K562 (cell line): ENCODE results near the gene ROR2. TPM values are rescaled to one million over a fixed set of nuclear protein-coding genes. Genes with fewer than 3 reads are reported as not detected.

ENCODE experiments used
- ATAC-seq: fragments of 200-7000 bp; cut with Tn5 transposase; 3 replicates; pipeline ENCODE4 v1.9.1; 2020; ENCODE audit warnings: moderate library complexity
- BruUV-seq: library from RNA; stranded (reverse); fragments of 400-500 nt; replicated peaks from 2 replicates; lab custom pipeline; 2021; lab: Mats Ljungman, UMichigan
- CTCF ChIA-PET: fragments of 300-600 bp; formaldehyde crosslinking; extraction: SDS; loops from one replicate; lab custom pipeline; 2021; ENCODE audit warnings: low intra/inter-chr PET ratio; lab: Yijun Ruan, JAX
- POLR2A ChIA-PET: fragments of 300-600, 350-650 bp; sonication (Branson Sonifier 250); formaldehyde crosslinking; extraction: SDS; loops from one replicate; lab custom pipeline; 2021; ENCODE audit warnings: antibody characterized with exemption, inconsistent platforms; lab: Yijun Ruan, JAX
- DNase-seq, 4 experiments: peaks; one replicate each; pipeline versions ENCODE4 v3.0.0 to v3.0.0-alpha.2; 2011 to 2018; ENCODE audit warnings: low spot score in 3 of 4, mixed read lengths in 3 of 4; ENCODE audit errors: extremely low read depth in 1 of 4
- FAIRE-seq: peaks from 2 replicates; lab custom pipeline; 2011; peaks lifted over from hg19 to GRCh38; lab: Jason Lieb, UNC
- H2AFZ ChIP-seq: 2 replicates; pipeline ENCODE4 v1.6.0; 2011; ENCODE audit warnings: low read depth, low read length, control low read depth, inconsistent platforms
- H3K27ac ChIP-seq: fragments of 200-600 bp; 3 replicates; pipeline ENCODE4 v1.8.0; 2011; ENCODE audit warnings: low read depth, mild to moderate bottlenecking, control low read depth, inconsistent platforms, low read length, moderate library complexity, mixed read lengths; ENCODE audit errors: extremely low read depth
- H3K27me3 ChIP-seq, 2 experiments: fragments of 300-600 bp in 1 of 2; 2 replicates in 1 of 2; 3 replicates in 1 of 2; pipeline versions ENCODE4 v1.6.0 to v1.8.0; 2011; ENCODE audit warnings: inconsistent platforms in 2 of 2, low read length in 2 of 2, mild to moderate bottlenecking in 1 of 2, mixed read lengths in 1 of 2, moderate library complexity in 1 of 2; ENCODE audit not compliant: control insufficient read depth in 2 of 2, insufficient read depth in 2 of 2
- H3K36me3 ChIP-seq: fragments of 300-600 bp; 3 replicates; pipeline ENCODE4 v1.8.0; 2011; ENCODE audit warnings: mild to moderate bottlenecking, low read length, inconsistent platforms; ENCODE audit not compliant: control insufficient read depth, insufficient read depth
- H3K4me1 ChIP-seq, 2 experiments: fragments of 200-600 bp in 1 of 2; replicated peaks in 1 of 2; 2 replicates in 1 of 2; 3 replicates in 1 of 2; pipeline versions ENCODE4 v1.5.1 to v1.8.0; 2011; ENCODE audit warnings: inconsistent platforms in 2 of 2, low read length in 2 of 2, mild to moderate bottlenecking in 1 of 2, mixed read lengths in 1 of 2, moderate library complexity in 1 of 2; ENCODE audit not compliant: control insufficient read depth in 2 of 2, insufficient read depth in 2 of 2
- H3K4me2 ChIP-seq: 2 replicates; pipeline ENCODE4 v1.6.1; 2011; ENCODE audit warnings: low read length, control low read depth, inconsistent platforms, mixed read lengths; ENCODE audit not compliant: insufficient read depth
- H3K4me3 ChIP-seq: fragments of 200-600 bp; sonication (generic), shearing (Covaris generic); 2 replicates; pipeline ENCODE4 v1.5.1; 2016; ENCODE audit warnings: control low read depth, inconsistent platforms
- H3K79me2 ChIP-seq: fragments of 200-600 bp; 3 replicates; pipeline ENCODE4 v1.8.0; 2011; ENCODE audit warnings: low read length, inconsistent platforms; ENCODE audit not compliant: control insufficient read depth, insufficient read depth
- H3K9ac ChIP-seq, 2 experiments: 2 replicates each; pipeline versions ENCODE4 v1.6.0 to v1.6.1; 2011; ENCODE audit warnings: low read depth in 2 of 2, low read length in 2 of 2, control low read depth in 1 of 2, inconsistent platforms in 1 of 2, mild to moderate bottlenecking in 1 of 2, mixed read lengths in 1 of 2; ENCODE audit not compliant: insufficient read depth in 1 of 2
- H3K9me1 ChIP-seq: one replicate; pipeline ENCODE4 v1.6.0; 2011; ENCODE audit warnings: inconsistent platforms, mild to moderate bottlenecking, low read length, moderate library complexity; ENCODE audit not compliant: control insufficient read depth, insufficient read depth
- H3K9me3 ChIP-seq: replicated peaks from 2 replicates; pipeline ENCODE4 v1.5.1; 2011; ENCODE audit warnings: low read depth, low read length, inconsistent platforms; ENCODE audit not compliant: control insufficient read depth, insufficient read depth
- H4K20me1 ChIP-seq: replicated peaks from 2 replicates; pipeline ENCODE4 v1.6.1; 2011; ENCODE audit warnings: low read length, inconsistent platforms, mixed read lengths; ENCODE audit not compliant: control insufficient read depth, insufficient read depth
- ATF3 ChIP-seq, 2 experiments: fragments of 450-650 bp in 1 of 2; sonication (generic) in 1 of 2; formaldehyde crosslinking in 1 of 2; IDR thresholded peaks in 1 of 2; conservative IDR thresholded peaks in 1 of 2; 2 replicates each; pipeline versions ENCODE4 v1.6.1 to v1.8.1; 2016 to 2023; ENCODE audit warnings: mild to moderate bottlenecking in 2 of 2, moderate library complexity in 2 of 2, inconsistent platforms in 1 of 2, missing genetic modification reagents in 1 of 2
- CBFA2T2 ChIP-seq: fragments of 450-650 bp; conservative IDR thresholded peaks from 2 replicates; pipeline ENCODE4 v1.6.1; 2017; ENCODE audit warnings: mild to moderate bottlenecking
- GTF2B ChIP-seq: IDR thresholded peaks from 2 replicates; pipeline ENCODE4 v1.6.1; 2011; ENCODE audit not compliant: insufficient read length; ENCODE audit errors: extremely low read depth
- HDAC1 ChIP-seq, 2 experiments: fragments of 450-650 bp; IDR thresholded peaks; 2 replicates each; pipeline ENCODE4 v1.6.1; 2016 to 2017; ENCODE audit warnings: inconsistent platforms in 1 of 2, mild to moderate bottlenecking in 1 of 2, moderate library complexity in 1 of 2
- MAFF ChIP-seq: IDR thresholded peaks from 2 replicates; pipeline ENCODE4 v1.6.1; 2012; ENCODE audit warnings: low read length, improper control_type of control experiment
- SIRT6 ChIP-seq: IDR thresholded peaks from one replicate; pipeline ENCODE4 v1.6.1; 2012; ENCODE audit warnings: low read depth, mild to moderate bottlenecking, control low read depth, inconsistent platforms, low read length, moderate library complexity
- SMAD2 ChIP-seq: fragments of 150-350 bp; IDR thresholded peaks from 2 replicates; pipeline ENCODE4 v1.6.1; 2014; ENCODE audit warnings: low read depth, mild to moderate bottlenecking, low read length
- STAT6 ChIP-seq: sonication (generic); formaldehyde crosslinking; IDR thresholded peaks from 2 replicates; pipeline ENCODE4 v1.8.1; 2023; ENCODE audit warnings: mild to moderate bottlenecking, missing genetic modification reagents
- TGIF2 ChIP-seq: sonication (generic); formaldehyde crosslinking; IDR thresholded peaks from 2 replicates; pipeline ENCODE4 v1.8.1; 2022; ENCODE audit warnings: mild to moderate bottlenecking, missing genetic modification reagents, moderate library complexity
- ZNF316 ChIP-seq: fragments of 450-650 bp; IDR thresholded peaks from 2 replicates; pipeline ENCODE4 v1.6.1; 2016
- ZNF408 ChIP-seq: fragments of 250-450 bp; sonication (Bioruptor Pico); IDR thresholded peaks from 2 replicates; pipeline ENCODE4 v1.4.0; 2020; ENCODE audit warnings: low read depth, mild to moderate bottlenecking, moderate library complexity
- ZNF584 ChIP-seq: fragments of 200-800 bp; sonication (Bioruptor generic); IDR thresholded peaks from 2 replicates; pipeline ENCODE4 v1.6.1; 2016; ENCODE audit warnings: low read depth, mild to moderate bottlenecking, missing genetic modification characterization, missing compliant biosample characterization
- ZNF592 ChIP-seq: fragments of 450-650 bp; IDR thresholded peaks from 2 replicates; pipeline ENCODE4 v1.6.1; 2017; ENCODE audit warnings: antibody characterized with exemption, mild to moderate bottlenecking
- WGBS: fragments of 100-300 bp; shearing (Covaris generic); methylation state at CpG from one replicate; pipeline ENCODE4 v1.1.6; 2016; ENCODE audit warnings: low coverage, mixed read lengths; ENCODE audit not compliant: insufficient coverage; ENCODE audit errors: missing lambda C conversion rate; 5-methylcytosine and 5-hydroxymethylcytosine counted together
- in situ Hi-C: fragments of 300-500 bp; cut with MboI; formaldehyde crosslinking; loops from 4 replicates; pipeline ENCODE4 v1.15.0; 2018; ENCODE audit warnings: inconsistent platforms, mixed read lengths
- intact Hi-C: fragments of 100-400 bp; cut with micrococcal nuclease; formaldehyde crosslinking; loops from 2 replicates; pipeline ENCODE4 v1.14.2; 2022
- polyA plus RNA-seq, 8 experiments: library from polyadenylated mRNA; depleted of rRNA in 4 of 8; stranded (reverse) in 5 of 8; unstranded in 3 of 8; fragments of >200 nt; fragmentation: Nextera tagmentation in 2 of 8; fragmentation: Illumina TruSeq in 1 of 8; extraction: Ambion mirVana in 2 of 8; extraction: Trizol in 1 of 8; gene quantifications; 2 replicates each; pipeline versions ENCODE4 v1.2.1 to v1.2.3, GENCODE V29; 2011 to 2014; ENCODE audit warnings: inconsistent platforms in 1 of 8, missing spikeins in 1 of 8
- total RNA-seq, 7 experiments: library from RNA; depleted of rRNA in 6 of 7; stranded (reverse); fragments of >200 nt in 6 of 7; fragmentation: Illumina TruSeq in 2 of 7; extraction: Trizol in 2 of 7; gene quantifications; 2 replicates each; pipeline versions ENCODE4 v1.2.1 to v1.2.3, GENCODE V29; 2011 to 2021; ENCODE audit warnings: low replicate concordance in 1 of 7

ROR2 gene
- total and polyA plus RNA-seq, 9 of the 15 experiments (the other 6 are each of a cell fraction or from before 2014, with no cell fraction given): 5.6 to 33.8 (median 15.3) TPM

- in situ Hi-C loops: no loop called here
- CTCF ChIA-PET: no interaction called here
- TF ChIP-seq ZNF316 (peak; percentile 82), MAFF (peak; percentile 61), GTF2B (no peak), STAT6 (no peak), HDAC1 (IDR thresholded peaks at IDR 0.05) (no peak), ATF3 (IDR thresholded peaks at IDR 0.05) (no peak), ATF3 (CRISPR knock-in tag; conservative IDR thresholded peaks at IDR 0.05) (no peak), ZNF592 (0 out of 2 replicates have a peak, but pooled peaks have one; percentile 27), TGIF2 (CRISPR knock-in tag) (no peak), ZNF408 (CRISPR knock-in tag) (no peak), ZNF584 (0 out of 2 replicates have a peak, but pooled peaks have one; percentile 34), SMAD2 (no peak), SIRT6 (no peak), CBFA2T2 (no peak)
Measured at GRCh38 chr9:91746904-91747303, 203.1 kb downstream of the ROR2 start.

More at GRCh38 chr9:91746904-91747303, 203.1 kb downstream of the ROR2 start:
- WGBS: 16% methylated on average over 7 of the region's 9 CpGs
- DNase-seq (peak in 2 of 4 experiments; percentile 58 to 73), ATAC-seq (peak; percentile 89), FAIRE-seq (peak; percentile 65)
- H3K9me3 ChIP-seq: no peaks in the 10 kb centered on the region
- no peaks in the 10 kb centered on the region for H3K27me3 ChIP-seq
- peak overlapping the region; percentile 51 for H3K4me2 ChIP-seq
- H3K4me3 ChIP-seq: no peak overlapping the region
- H3K4me1 ChIP-seq: peaks cover 7 to 16% of the 10 kb centered on the region in 2 experiments
- peak overlapping the region; percentile 61 for H3K27ac ChIP-seq
- intact Hi-C loops: no loop called here
- H2AFZ ChIP-seq: 0 out of 2 replicates have a peak overlapping the region, but pooled peaks have one; percentile 7
- POLR2A ChIA-PET: interaction anchor here (0.5 to 0.7 kb wide), 2 partner anchors 231 to 847 kb away, joined by 3 read pairs; no protein-coding TSS in a partner anchor
- no peaks in the 10 kb centered on the region for H3K79me2 ChIP-seq
- H3K36me3 ChIP-seq: peaks cover 13% of the 10 kb centered on the region; the same call in 2 of the 3 replicates
- H3K9me1 ChIP-seq: no peaks in the 10 kb centered on the region
- H3K9ac ChIP-seq: peak overlapping the region in 1 of 2 experiments; percentile 77; a peak in 2 of 4 replicates
- BruUV-seq: no TSS peak
- H4K20me1 ChIP-seq: peaks cover 6% of the 10 kb centered on the region; the same call in 1 of the 2 replicates
